Suprapubic skin (tissue), 4 donors: ENCODE measurements around the gene AGAP3. TPM values are rescaled to one million over a fixed set of nuclear protein-coding genes. Genes with fewer than 3 reads are reported as not detected.

Experiments used
- DNase-seq, 2 donors: peaks; one replicate each; pipeline ENCODE4 v3.0.0-alpha.2; 2019; ENCODE audit warnings: low spot score in 2 of 2
- H3K27ac ChIP-seq: fragments of 200-600 bp; sonication (generic); one replicate; pipeline ENCODE4 v1.5.1; 2019
- H3K27me3 ChIP-seq: fragments of 200-600 bp; sonication (generic); one replicate; pipeline ENCODE4 v1.5.1; 2019
- H3K36me3 ChIP-seq: fragments of 200-600 bp; sonication (generic); one replicate; pipeline ENCODE4 v1.5.1; 2019
- H3K4me1 ChIP-seq: fragments of 200-600 bp; sonication (generic); one replicate; pipeline ENCODE4 v1.5.1; 2019
- H3K4me3 ChIP-seq: fragments of 200-600 bp; sonication (generic); one replicate; pipeline ENCODE4 v1.5.1; 2019; ENCODE audit warnings: mild to moderate bottlenecking
- H3K9me3 ChIP-seq: fragments of 200-600 bp; sonication (generic); one replicate; pipeline ENCODE4 v1.5.1; 2019
- CTCF ChIP-seq, 2 donors: fragments of 200-600 bp in 1 of 2; fragments of 450-650 bp in 1 of 2; sonication (generic) in 1 of 2; IDR thresholded peaks; one replicate each; pipeline ENCODE4 v1.5.1; 2016 to 2019; ENCODE audit warnings: antibody characterized with exemption in 2 of 2, mild to moderate bottlenecking in 1 of 2, moderate library complexity in 1 of 2
- EP300 ChIP-seq: sonication (generic); formaldehyde crosslinking; IDR thresholded peaks from one replicate; pipeline ENCODE4 v1.6.1; 2017; ENCODE audit warnings: antibody characterized with exemption
- POLR2A ChIP-seq, 2 donors: fragments of 450-650 bp; IDR thresholded peaks; one replicate each; pipeline ENCODE4 v1.6.1; 2017; ENCODE audit warnings: antibody characterized with exemption in 2 of 2, mild to moderate bottlenecking in 2 of 2, moderate library complexity in 2 of 2
- POLR2AphosphoS5 ChIP-seq, 3 donors: sonication (generic); formaldehyde crosslinking; IDR thresholded peaks; one replicate each; pipeline ENCODE4 v1.6.1; 2017; ENCODE audit warnings: antibody characterized with exemption in 3 of 3
- WGBS: methylation state at CpG from one replicate; pipeline ENCODE4 v1.1.5; 2018; 5-methylcytosine and 5-hydroxymethylcytosine counted together
- total RNA-seq, 4 donors: library from RNA; depleted of rRNA; stranded (reverse); fragments of >200 nt; gene quantifications; one replicate each; pipeline ENCODE4 v1.1.0, GENCODE V29; 2016

The AGAP3 gene
- total RNA-seq, 4 donors from 2014 or later: 126 to 162 (median 134) TPM

DNA sequence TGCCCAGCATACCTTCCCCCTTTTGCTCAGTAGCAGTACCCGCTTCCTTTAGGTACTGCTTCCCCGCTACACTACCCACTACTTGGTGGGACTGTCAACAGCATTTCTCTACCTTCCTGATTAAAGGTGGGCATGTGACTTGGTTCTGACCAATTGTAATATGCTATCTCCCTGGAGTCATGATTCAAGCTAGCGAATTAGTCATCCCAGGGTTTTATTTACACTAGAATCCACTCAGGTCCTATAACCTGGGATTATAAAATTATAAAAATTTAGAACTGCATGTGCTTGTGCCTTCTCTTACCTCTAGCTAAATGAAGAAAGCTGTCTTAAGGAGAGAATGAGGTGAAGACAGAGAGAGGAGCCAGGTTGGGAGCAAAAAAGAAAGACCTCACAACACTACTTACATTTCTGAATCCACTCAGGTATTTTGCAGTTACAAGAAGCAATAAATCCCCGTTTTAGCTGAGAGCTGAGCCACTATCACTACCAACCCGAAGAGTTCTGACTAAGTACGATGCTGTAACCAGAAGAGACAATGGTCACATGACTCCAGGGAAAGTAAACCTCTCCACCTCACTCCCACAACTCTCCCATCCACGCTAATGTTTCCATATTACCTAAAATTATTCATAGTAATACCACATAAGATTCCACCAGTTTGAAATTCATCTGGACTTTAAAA, 71.5 kb downstream of the AGAP3 start:
- H3K9me3 ChIP-seq: no peaks in the 10 kb centered on the region
- H3K36me3 ChIP-seq: no peaks in the 10 kb centered on the region
- no peak overlapping the region for H3K4me3 ChIP-seq
- WGBS: 74% methylated on average over 7 of the region's 7 CpGs
- no peak overlapping the region for H3K27ac ChIP-seq
- peaks cover 11% of the 10 kb centered on the region for H3K27me3 ChIP-seq
- H3K4me1 ChIP-seq: no peaks in the 10 kb centered on the region
- DNase-seq: no peak
- TF ChIP-seq POLR2AphosphoS5 (IDR thresholded peaks at IDR 0.05) (no peak), CTCF (IDR thresholded peaks at IDR 0.05) (no peak), POLR2A (IDR thresholded peaks at IDR 0.05) (no peak), EP300 (no peak)

- H3K4me3 ChIP-seq: no peak overlapping the region
- H3K27ac ChIP-seq: no peak overlapping the region
- H3K9me3 ChIP-seq: no peaks in the 10 kb centered on the region
- peaks cover 2% of the 10 kb centered on the region for H3K4me1 ChIP-seq
- H3K27me3 ChIP-seq: peaks cover 33% of the 10 kb centered on the region
- no peak for TF ChIP-seq CTCF (IDR thresholded peaks at IDR 0.05)
- TF ChIP-seq POLR2AphosphoS5 (IDR thresholded peaks at IDR 0.05): no peak
- no peak for TF ChIP-seq POLR2A (IDR thresholded peaks at IDR 0.05)
- no peak for TF ChIP-seq EP300
- H3K36me3 ChIP-seq: no peaks in the 10 kb centered on the region
- no peak for DNase-seq
- 86% methylated on average over 1 of the region's 1 CpG for WGBS
Measured at GRCh38 chr7:151161757-151162156, 75.5 kb downstream of the AGAP3 start.

- Histone ChIP-seq H3K27ac (no peak overlapping the region), H3K4me1 (peaks cover 17% of the 10 kb centered on the region), H3K36me3 (no peaks in the 10 kb centered on the region), H3K9me3 (no peaks in the 10 kb centered on the region), H3K4me3 (peak overlapping the region; percentile 58), H3K27me3 (peaks cover 67% of the 10 kb centered on the region)
- WGBS: 30% methylated on average over 12 of the region's 31 CpGs
- TF ChIP-seq POLR2AphosphoS5 (IDR thresholded peaks at IDR 0.05) (no peak), CTCF (IDR thresholded peaks at IDR 0.05) (no peak), POLR2A (IDR thresholded peaks at IDR 0.05) (no peak), EP300 (no peak)
- DNase-seq: no peak
Measured at GRCh38 chr7:151166629-151167196, 80.4 kb downstream of the AGAP3 start.

DNA sequence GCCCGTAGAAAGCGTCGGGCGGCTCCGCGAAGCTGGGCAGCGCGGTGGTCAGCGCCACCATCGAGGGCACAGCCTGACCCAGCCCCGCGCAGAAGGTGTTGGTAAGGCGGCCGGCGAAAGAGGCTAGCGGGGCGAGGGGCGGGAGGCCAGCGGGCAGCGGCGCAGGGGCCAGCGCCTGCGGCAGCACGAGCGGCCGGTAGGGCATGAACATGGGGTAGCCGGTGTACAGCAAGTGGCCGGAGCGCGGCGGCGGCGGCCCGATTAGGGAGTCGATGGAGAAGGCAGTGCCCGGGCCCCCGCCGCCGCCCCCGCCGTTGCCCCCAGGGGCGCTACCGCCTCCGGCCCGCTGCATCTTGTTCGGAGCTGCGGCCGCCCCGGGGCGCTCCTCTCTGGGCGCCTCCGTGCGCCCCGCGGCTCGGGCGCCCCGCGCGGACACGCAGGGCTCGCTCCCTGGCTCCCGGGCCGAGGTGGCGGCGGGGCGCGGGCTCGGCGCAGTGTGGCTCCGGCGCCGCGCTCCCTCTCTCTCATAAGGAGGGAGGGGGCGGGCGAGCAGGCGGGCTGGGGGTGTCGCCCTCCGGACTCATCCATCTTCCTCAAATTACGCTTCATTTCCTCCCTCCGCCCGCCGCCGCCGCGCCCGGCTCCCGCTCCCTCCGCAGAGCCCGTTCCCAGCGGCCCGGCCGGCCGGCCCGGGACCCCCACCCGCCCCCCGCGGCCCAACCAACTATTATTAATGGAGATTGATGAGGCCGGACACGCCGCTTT, 81.1 kb downstream of the AGAP3 start, which contains the start of gene GBX1:
GBX1 (minus strand) TSS at position 498 of the 765 bp plus-strand sequence; CDS start at position 352, 146 bp downstream.
- TF ChIP-seq CTCF (IDR thresholded peaks at IDR 0.05) (peak in 1 of 2 donors; percentile 19), POLR2AphosphoS5 (IDR thresholded peaks at IDR 0.05) (no peak), POLR2A (IDR thresholded peaks at IDR 0.05) (no peak), EP300 (no peak)
- Histone ChIP-seq H3K27me3 (peaks cover 67% of the 10 kb centered on the region), H3K27ac (no peak within 1 kb of the TSS), H3K4me1 (peaks cover 17% of the 10 kb centered on the region), H3K36me3 (no peaks in the 10 kb centered on the region), H3K9me3 (no peaks in the 10 kb centered on the region), H3K4me3 (peak within 1 kb of the TSS; percentile 58)
- WGBS: no CpG with 5 or more reads among the region's 101 CpGs
- no peak for DNase-seq
